ENCODE results near the gene HPS5. TPM values are rescaled to one million over a fixed set of nuclear protein-coding genes. Genes with fewer than 3 reads are reported as not detected.

HPS5 gene
- total RNA-seq, 1 donor from 2014 or later: 11.5 TPM

DNA sequence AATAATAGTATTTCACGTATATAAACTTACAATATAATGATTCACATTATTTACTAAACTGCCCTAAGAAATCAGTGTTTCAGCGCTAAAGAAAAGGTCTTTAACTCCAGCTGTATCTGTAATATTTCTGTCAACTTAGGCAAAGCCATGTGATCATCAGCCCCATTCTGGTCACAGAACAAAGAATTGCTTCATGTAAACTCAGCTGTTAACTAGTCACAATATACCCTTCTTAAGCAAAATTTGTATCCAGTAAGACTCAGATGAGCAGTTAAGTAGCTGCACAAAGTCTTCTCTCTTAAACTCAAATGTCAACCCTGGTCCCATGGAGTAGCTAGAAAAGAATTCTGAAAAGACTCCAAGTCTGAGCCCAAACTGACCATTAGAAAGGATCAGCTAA lies 26.6 kb downstream of the HPS5 start:
- TF ChIP-seq, protein P1, sequence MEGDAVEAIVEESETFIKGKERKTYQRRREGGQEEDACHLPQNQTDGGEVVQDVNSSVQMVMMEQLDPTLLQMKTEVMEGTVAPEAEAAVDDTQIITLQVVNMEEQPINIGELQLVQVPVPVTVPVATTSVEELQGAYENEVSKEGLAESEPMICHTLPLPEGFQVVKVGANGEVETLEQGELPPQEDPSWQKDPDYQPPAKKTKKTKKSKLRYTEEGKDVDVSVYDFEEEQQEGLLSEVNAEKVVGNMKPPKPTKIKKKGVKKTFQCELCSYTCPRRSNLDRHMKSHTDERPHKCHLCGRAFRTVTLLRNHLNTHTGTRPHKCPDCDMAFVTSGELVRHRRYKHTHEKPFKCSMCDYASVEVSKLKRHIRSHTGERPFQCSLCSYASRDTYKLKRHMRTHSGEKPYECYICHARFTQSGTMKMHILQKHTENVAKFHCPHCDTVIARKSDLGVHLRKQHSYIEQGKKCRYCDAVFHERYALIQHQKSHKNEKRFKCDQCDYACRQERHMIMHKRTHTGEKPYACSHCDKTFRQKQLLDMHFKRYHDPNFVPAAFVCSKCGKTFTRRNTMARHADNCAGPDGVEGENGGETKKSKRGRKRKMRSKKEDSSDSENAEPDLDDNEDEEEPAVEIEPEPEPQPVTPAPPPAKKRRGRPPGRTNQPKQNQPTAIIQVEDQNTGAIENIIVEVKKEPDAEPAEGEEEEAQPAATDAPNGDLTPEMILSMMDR (conservative IDR thresholded peaks at IDR 0.05; ENCODE audit: low read depth, low read length): no peak
- DNase-seq (ENCODE audit: low read depth): no peak
- H3K4me3 ChIP-seq (ENCODE audit: low read depth, low read length): no peak overlapping the region

DNA sequence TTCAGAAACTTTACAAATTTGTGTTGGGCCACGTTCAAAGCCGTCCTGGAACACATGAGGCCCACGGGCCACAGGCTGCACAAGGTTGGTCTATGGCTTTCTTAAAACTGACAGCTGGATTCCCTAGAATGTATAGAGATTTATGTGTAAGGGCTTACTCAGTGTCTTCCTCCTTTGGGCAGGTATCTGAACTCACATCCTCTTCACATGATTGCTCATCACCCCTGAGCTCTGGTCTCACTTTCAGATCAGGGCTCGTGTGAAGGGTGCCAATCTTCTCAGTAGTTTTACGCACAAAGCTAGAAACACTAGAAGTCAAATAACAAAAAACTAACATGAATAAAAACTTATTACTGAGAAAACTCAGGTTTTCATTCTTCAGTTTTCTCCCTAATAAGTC lies 27.1 kb downstream of the HPS5 start:
- TF ChIP-seq, protein P1 (conservative IDR thresholded peaks at IDR 0.05; ENCODE audit: low read depth, low read length): no peak
- no peak for DNase-seq (ENCODE audit: low read depth)
- H3K4me3 ChIP-seq (ENCODE audit: low read depth, low read length): no peak overlapping the region

DNA sequence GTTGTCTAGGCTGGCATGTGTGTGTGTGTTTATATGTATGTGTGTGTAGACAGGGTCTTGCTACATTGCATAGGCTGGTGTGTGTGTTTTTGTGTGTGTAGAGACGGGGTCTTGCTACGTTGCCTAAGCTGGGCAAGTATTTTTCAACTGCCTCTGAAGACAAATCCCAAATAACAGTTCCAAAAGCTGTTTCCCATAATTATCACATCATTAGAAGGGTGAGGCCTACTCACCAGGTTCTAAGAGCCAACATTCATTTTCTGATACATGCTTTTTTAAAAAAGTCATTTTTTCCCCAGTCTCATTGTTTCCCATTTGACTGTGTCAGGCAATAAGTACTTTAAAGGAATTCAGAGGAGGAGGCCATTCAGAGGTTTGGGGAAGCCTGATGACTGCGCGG lies 33.0 kb downstream of the HPS5 start:
- TF ChIP-seq, protein P1 (conservative IDR thresholded peaks at IDR 0.05; ENCODE audit: low read depth, low read length): no peak
- no peak overlapping the region for H3K4me3 ChIP-seq (ENCODE audit: low read depth, low read length)
- no peak for DNase-seq (ENCODE audit: low read depth)

DNA sequence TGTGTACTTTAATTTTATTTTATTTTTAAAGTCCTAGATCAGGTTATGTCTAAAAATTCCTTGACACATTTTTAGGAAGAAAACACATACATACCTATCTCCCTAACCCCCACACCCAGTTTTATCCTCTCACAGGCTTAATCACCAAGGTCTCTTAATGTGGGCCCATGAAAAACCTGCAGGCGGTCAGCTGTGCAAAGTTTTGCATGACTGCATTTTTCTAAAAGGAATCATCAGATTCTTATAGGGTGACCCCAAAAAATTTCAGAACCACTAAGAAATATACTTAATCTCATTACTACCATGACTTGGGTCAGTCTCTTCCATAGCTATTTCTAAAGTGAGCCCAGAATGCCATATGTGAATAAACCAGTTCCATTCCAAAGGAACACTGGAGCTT lies 36.1 kb downstream of the HPS5 start:
- DNase-seq (ENCODE audit: low read depth): no peak
- TF ChIP-seq, protein P1 (conservative IDR thresholded peaks at IDR 0.05; ENCODE audit: low read depth, low read length): no peak
- H3K4me3 ChIP-seq (ENCODE audit: low read depth, low read length): no peak overlapping the region

DNA sequence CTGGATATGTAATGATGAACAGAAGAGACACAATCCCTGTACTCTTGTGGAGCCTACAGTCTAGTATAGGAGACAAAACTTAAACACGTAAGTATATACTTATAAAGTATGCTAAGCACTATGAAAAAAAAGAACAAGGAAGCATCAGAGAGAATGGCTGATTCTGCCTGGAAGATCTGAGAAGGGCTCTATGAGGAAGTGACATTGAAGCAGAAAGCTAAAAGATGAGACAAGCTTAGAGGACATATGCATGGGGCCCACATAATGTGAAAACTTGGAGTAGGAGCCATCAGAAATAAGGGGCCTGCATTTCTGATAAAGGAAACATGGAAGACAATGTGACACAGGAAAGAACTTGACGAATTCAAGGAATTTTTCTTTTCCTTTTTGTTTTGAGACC lies 39.3 kb downstream of the HPS5 start:
- no peak for DNase-seq (ENCODE audit: low read depth)
- no peak overlapping the region for H3K4me3 ChIP-seq (ENCODE audit: low read depth, low read length)
- TF ChIP-seq, protein P1 (conservative IDR thresholded peaks at IDR 0.05; ENCODE audit: low read depth, low read length): no peak

DNA sequence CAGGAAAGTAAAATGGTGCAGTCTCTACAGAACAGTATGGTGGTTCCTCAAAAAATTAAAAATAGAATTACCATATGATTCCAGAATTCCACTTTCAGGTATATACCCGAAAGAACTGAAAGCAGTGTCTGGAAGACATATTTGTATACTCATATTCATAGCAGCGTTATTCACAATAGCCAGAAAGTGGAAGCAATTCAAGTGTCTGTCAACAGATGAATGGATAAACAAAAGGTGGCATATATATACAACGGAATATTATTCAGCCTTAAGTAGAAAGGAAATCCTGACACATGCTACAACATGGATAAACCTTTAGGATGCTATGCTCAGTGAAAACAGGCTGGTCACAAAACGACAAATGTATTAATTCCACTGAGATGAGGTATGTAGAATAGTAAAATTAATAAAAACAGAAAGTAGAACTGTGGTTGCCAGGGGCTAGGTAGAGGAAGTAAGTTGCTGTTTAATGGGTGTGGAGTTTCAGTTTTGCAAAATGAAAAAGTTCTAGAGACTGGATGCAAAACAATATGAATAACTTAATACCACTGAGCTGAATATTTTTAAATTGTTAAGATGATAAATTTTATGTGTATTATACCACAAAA lies 41.4 kb downstream of the HPS5 start:
- DNase-seq (ENCODE audit: low read depth): no peak
- TF ChIP-seq, protein P1 (conservative IDR thresholded peaks at IDR 0.05; ENCODE audit: low read depth, low read length): no peak

DNA sequence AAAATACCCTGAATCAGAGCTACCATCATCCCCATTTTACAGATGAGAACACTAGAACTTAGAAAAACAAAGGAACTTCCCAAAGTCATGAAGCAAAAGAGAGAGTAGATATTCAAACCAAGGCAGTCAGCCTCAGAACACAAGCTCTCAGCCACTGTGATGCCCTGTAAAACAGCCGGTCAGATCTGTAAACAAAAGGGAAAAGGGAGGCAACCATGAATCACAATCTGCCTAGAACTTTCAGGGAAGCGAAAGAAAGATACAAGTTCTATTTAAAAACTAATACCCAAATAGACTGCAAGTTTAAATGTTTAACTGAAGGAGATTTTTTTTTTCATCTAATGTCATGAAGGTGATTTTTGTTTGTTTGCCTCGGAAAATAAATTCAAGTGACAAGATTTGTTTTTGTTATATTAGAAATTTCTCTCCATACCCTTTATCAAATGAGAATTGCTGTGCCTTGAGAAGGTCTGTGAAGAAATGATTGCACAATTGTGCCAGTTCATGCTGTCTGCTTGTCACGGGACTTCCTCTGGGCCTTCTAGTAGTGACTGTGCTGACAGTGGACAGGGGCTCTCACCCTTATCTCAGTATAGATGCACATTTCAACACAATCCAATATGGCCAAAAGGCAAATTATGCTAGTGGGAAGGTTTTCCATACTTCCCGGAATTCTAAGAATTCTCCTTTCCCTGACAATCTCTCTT lies 44.2 kb downstream of the HPS5 start:
- no peak overlapping the region for H3K4me3 ChIP-seq (ENCODE audit: low read depth, low read length)
- TF ChIP-seq, protein P1 (conservative IDR thresholded peaks at IDR 0.05; ENCODE audit: low read depth, low read length): no peak
- no peak for DNase-seq (ENCODE audit: low read depth)

More for the DNA sequence above, 41.4 kb downstream of the HPS5 start:
- no peak overlapping the region for H3K4me3 ChIP-seq (ENCODE audit: low read depth, low read length)
